Chondrocyte (in vitro differentiated cells): ENCODE measurements around the gene BPIFB1. TPM values are rescaled to one million over a fixed set of nuclear protein-coding genes. Genes with fewer than 3 reads are reported as not detected.

Experiments
- DNase-seq: peaks from one replicate; pipeline ENCODE4 v3.0.0; 2021; ENCODE audit warnings: mixed read lengths, low spot score
- H3K27ac Mint-ChIP-seq: one replicate; pipeline ENCODE4 v1.8.0; 2021; ENCODE audit warnings: mild to moderate bottlenecking, moderate library complexity, mixed read lengths; ENCODE audit not compliant: unreplicated experiment
- H3K27me3 Mint-ChIP-seq: 2 replicates; pipeline ENCODE4 v1.8.0; 2021; ENCODE audit warnings: low read depth, mixed read lengths
- H3K36me3 Mint-ChIP-seq: 2 replicates; pipeline ENCODE4 v1.8.0; 2021; ENCODE audit warnings: low read depth, mixed read lengths
- H3K4me1 Mint-ChIP-seq: 2 replicates; pipeline ENCODE4 v1.8.0; 2021; ENCODE audit warnings: low read depth, mild to moderate bottlenecking, mixed read lengths
- H3K4me3 Mint-ChIP-seq: one replicate; pipeline ENCODE4 v1.8.0; 2021; ENCODE audit warnings: mild to moderate bottlenecking, moderate library complexity, mixed read lengths; ENCODE audit not compliant: unreplicated experiment
- H3K9me3 Mint-ChIP-seq: 2 replicates; pipeline ENCODE4 v1.8.0; 2021; ENCODE audit warnings: low read depth, mixed read lengths
- CTCF ChIP-seq: fragments of 200-600 bp; sonication (generic); IDR thresholded peaks from 2 replicates; pipeline ENCODE4 v1.5.0; 2021; ENCODE audit warnings: antibody characterized with exemption, mild to moderate bottlenecking, moderate library complexity
- total RNA-seq: library from RNA; stranded (reverse); gene quantifications from 3 replicates; pipeline ENCODE4 v1.2.1, GENCODE V29; 2021

Gene BPIFB1
- total RNA-seq, 1 donor from 2014 or later: not detected

GRCh38 chr20:33328157-33329137 lies 45.4 kb downstream of the BPIFB1 start:
- H3K4me3 Mint-ChIP-seq: no peak overlapping the region
- H3K36me3 Mint-ChIP-seq: no peaks in the 10 kb centered on the region
- H3K27ac Mint-ChIP-seq: no peak overlapping the region
- TF ChIP-seq CTCF: no peak
- no peak for DNase-seq
- H3K27me3 Mint-ChIP-seq: peaks cover 56% of the 10 kb centered on the region
- H3K9me3 Mint-ChIP-seq: no peaks in the 10 kb centered on the region
- no peaks in the 10 kb centered on the region for H3K4me1 Mint-ChIP-seq

- no peak for TF ChIP-seq CTCF
- Mint-ChIP-seq H3K36me3 (no peaks in the 10 kb centered on the region), H3K4me1 (no peaks in the 10 kb centered on the region), H3K9me3 (no peaks in the 10 kb centered on the region), H3K27ac (no peak overlapping the region), H3K27me3 (peaks cover 33% of the 10 kb centered on the region), H3K4me3 (no peak overlapping the region)
- no peak for DNase-seq
Measured at GRCh38 chr20:33332905-33333456, 50.0 kb downstream of the BPIFB1 start.

GRCh38 chr20:33333616-33334015 lies 50.6 kb downstream of the BPIFB1 start:
- TF ChIP-seq CTCF: no peak

GRCh38 chr20:33334111-33334510 lies 51.1 kb downstream of the BPIFB1 start:
- Mint-ChIP-seq H3K4me3 (no peak overlapping the region), H3K27ac (no peak overlapping the region), H3K27me3 (peaks cover 24% of the 10 kb centered on the region), H3K9me3 (no peaks in the 10 kb centered on the region), H3K4me1 (no peaks in the 10 kb centered on the region), H3K36me3 (no peaks in the 10 kb centered on the region)
- TF ChIP-seq CTCF: no peak
- DNase-seq: no peak

More at GRCh38 chr20:33333616-33334015, 50.6 kb downstream of the BPIFB1 start:
- DNase-seq: no peak
- Mint-ChIP-seq H3K9me3 (no peaks in the 10 kb centered on the region), H3K27ac (no peak overlapping the region), H3K27me3 (peaks cover 28% of the 10 kb centered on the region), H3K4me3 (no peak overlapping the region), H3K4me1 (no peaks in the 10 kb centered on the region), H3K36me3 (no peaks in the 10 kb centered on the region)

- H3K36me3 Mint-ChIP-seq: no peaks in the 10 kb centered on the region
- TF ChIP-seq CTCF: no peak
- H3K9me3 Mint-ChIP-seq: no peaks in the 10 kb centered on the region
- H3K4me3 Mint-ChIP-seq: no peak overlapping the region
- no peaks in the 10 kb centered on the region for H3K4me1 Mint-ChIP-seq
- no peak for DNase-seq
- H3K27ac Mint-ChIP-seq: no peak overlapping the region
- peaks cover 11% of the 10 kb centered on the region for H3K27me3 Mint-ChIP-seq
Measured at GRCh38 chr20:33336375-33336774, 53.4 kb downstream of the BPIFB1 start.
